Caco-2 (cell line): ENCODE results near the gene NF2. TPM values are rescaled to one million over a fixed set of nuclear protein-coding genes. Genes with fewer than 3 reads are reported as not detected.

Experiments
- BruUV-seq: library from RNA; stranded (reverse); fragments of 400-500 nt; replicated peaks from 2 replicates; lab custom pipeline; 2021; lab: Mats Ljungman, UMichigan
- CTCF ChIA-PET: fragments of 300-600 bp; sonication (Branson Sonifier 250); formaldehyde crosslinking; loops from one replicate; lab custom pipeline; 2022; ENCODE audit warnings: antibody characterized with exemption; lab: Charles Lee
- POLR2A ChIA-PET: fragments of 300-600 bp; sonication (Branson Sonifier 250); formaldehyde crosslinking; loops from one replicate; lab custom pipeline; 2022; ENCODE audit warnings: antibody characterized with exemption; lab: Charles Lee
- DNase-seq, 2 experiments: peaks; one replicate each; pipeline versions ENCODE4 v3.0.0 to v3.0.0-alpha.2; 2020 to 2022
- H3K27me3 ChIP-seq: replicated peaks from 2 replicates; pipeline ENCODE4 v1.6.0; 2011; ENCODE audit warnings: low read length; ENCODE audit not compliant: control insufficient read depth, insufficient read depth
- H3K36me3 ChIP-seq: 2 replicates; pipeline ENCODE4 v1.5.1; 2011; ENCODE audit warnings: low read length; ENCODE audit not compliant: control insufficient read depth, insufficient read depth
- H3K4me1 ChIP-seq: fragments of 250-450 bp; sonication (Bioruptor Pico); 2 replicates; pipeline ENCODE4 v1.5.1; 2020; ENCODE audit warnings: mild to moderate bottlenecking
- H3K4me3 ChIP-seq: 2 replicates; pipeline ENCODE4 v1.5.1; 2011; ENCODE audit warnings: low read depth, mild to moderate bottlenecking, control low read depth, low read length
- H3K9me3 ChIP-seq: fragments of 250-450 bp; sonication (Bioruptor Pico); 2 replicates; pipeline ENCODE4 v1.5.1; 2020; ENCODE audit warnings: mild to moderate bottlenecking, moderate library complexity
- H3K27ac Mint-ChIP-seq: one replicate; pipeline ENCODE4 v1.8.0; 2022; ENCODE audit warnings: mixed read lengths; ENCODE audit not compliant: unreplicated experiment
- H3K27me3 Mint-ChIP-seq: one replicate; pipeline ENCODE4 v1.8.0; 2022; ENCODE audit warnings: mixed read lengths; ENCODE audit not compliant: insufficient read depth, unreplicated experiment
- H3K36me3 Mint-ChIP-seq: one replicate; pipeline ENCODE4 v1.8.0; 2022; ENCODE audit warnings: mild to moderate bottlenecking, mixed read lengths; ENCODE audit not compliant: insufficient read depth, unreplicated experiment
- H3K4me1 Mint-ChIP-seq: one replicate; pipeline ENCODE4 v1.8.0; 2022; ENCODE audit warnings: low read depth, mixed read lengths; ENCODE audit not compliant: unreplicated experiment
- H3K4me3 Mint-ChIP-seq: one replicate; pipeline ENCODE4 v1.8.0; 2022; ENCODE audit warnings: mild to moderate bottlenecking, moderate library complexity, mixed read lengths; ENCODE audit not compliant: unreplicated experiment
- H3K9me3 Mint-ChIP-seq: one replicate; pipeline ENCODE4 v1.8.0; 2022; ENCODE audit warnings: mixed read lengths; ENCODE audit not compliant: unreplicated experiment
- CTCF ChIP-seq, 2 experiments: fragments of 200-600 bp in 1 of 2; IDR thresholded peaks; 1 replicate in 1 of 2; 2 replicates in 1 of 2; pipeline versions ENCODE4 v1.5.1 to v1.8.0; 2011 to 2022; ENCODE audit warnings: antibody characterized with exemption in 1 of 2, control low read depth in 1 of 2, inconsistent platforms in 1 of 2, low read depth in 1 of 2, low read length in 1 of 2, mild to moderate bottlenecking in 1 of 2, moderate library complexity in 1 of 2; ENCODE audit not compliant: insufficient read depth in 1 of 2, severe bottlenecking in 1 of 2, unreplicated experiment in 1 of 2
- intact Hi-C: fragments of 100-400 bp; cut with micrococcal nuclease; formaldehyde crosslinking; loops from one replicate; pipeline ENCODE4 v1.10.0; 2022; ENCODE audit not compliant: unreplicated experiment
- total RNA-seq: library from RNA; stranded (reverse); gene quantifications from 2 replicates; pipeline ENCODE4 v1.2.3, GENCODE V29; 2022

Gene NF2
- total RNA-seq, 1 experiment from 2014 or later, result 53.2 TPM

- ChIA-PET POLR2A (no interaction called here), CTCF (no interaction called here)
- H3K36me3 ChIP-seq, result no peaks in the 10 kb centered on the region
- H3K27me3 ChIP-seq, result no peaks in the 10 kb centered on the region
- Mint-ChIP-seq H3K4me1 (no peaks in the 10 kb centered on the region), H3K4me3 (no peak overlapping the region), H3K36me3 (no peaks in the 10 kb centered on the region), H3K27ac (no peak overlapping the region), H3K9me3 (no peaks in the 10 kb centered on the region), H3K27me3 (no peaks in the 10 kb centered on the region)
- intact Hi-C loops, result no loop called here
- H3K4me1 ChIP-seq, result peaks cover 4% of the 10 kb centered on the region; the same call in 1 of the 2 replicates
- no peak for TF ChIP-seq CTCF (IDR thresholded peaks at IDR 0.05; ENCODE audit: insufficient read depth in 1 of 2, low read depth in 1 of 2, low read length in 1 of 2, severe bottlenecking in 1 of 2, unreplicated experiment in 1 of 2)
- no TSS peak for BruUV-seq
- H3K4me3 ChIP-seq, result no peak overlapping the region
- H3K9me3 ChIP-seq, result no peaks in the 10 kb centered on the region
- no peak for DNase-seq
These were observed 131.4 kb downstream of the NF2 start for GRCh38 chr22:29734838-29735237.

DNA sequence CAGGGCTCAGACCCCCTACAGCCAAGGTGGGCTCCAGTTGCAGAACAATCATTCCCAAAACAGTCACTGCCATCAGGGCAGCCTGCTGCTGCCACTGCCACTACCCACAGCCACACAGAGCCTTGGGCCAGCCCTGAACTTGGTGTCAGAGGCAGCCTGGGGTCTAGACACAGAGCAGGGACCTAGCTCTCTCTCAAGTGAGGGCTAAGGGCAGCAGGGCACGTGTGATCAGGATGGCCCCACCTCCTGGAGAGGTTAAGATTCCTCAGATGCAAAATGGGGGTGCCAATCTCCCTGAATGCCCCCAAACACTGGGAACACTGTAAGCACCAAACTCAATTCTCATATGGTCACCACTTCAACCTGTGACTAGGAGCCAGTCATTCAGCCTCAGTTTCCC lies 132.0 kb downstream of the NF2 start:
- DNase-seq, result no peak
- Mint-ChIP-seq H3K4me1 (no peaks in the 10 kb centered on the region), H3K27ac (no peak overlapping the region), H3K36me3 (no peaks in the 10 kb centered on the region), H3K27me3 (no peaks in the 10 kb centered on the region), H3K4me3 (no peak overlapping the region), H3K9me3 (no peaks in the 10 kb centered on the region)
- ChIA-PET POLR2A (no interaction called here), CTCF (no interaction called here)
- H3K27me3 ChIP-seq, result no peaks in the 10 kb centered on the region
- no peaks in the 10 kb centered on the region for H3K36me3 ChIP-seq
- peaks cover 4% of the 10 kb centered on the region; the same call in 1 of the 2 replicates for H3K4me1 ChIP-seq
- H3K9me3 ChIP-seq, result no peaks in the 10 kb centered on the region
- no peak for TF ChIP-seq CTCF (IDR thresholded peaks at IDR 0.05; ENCODE audit: insufficient read depth in 1 of 2, low read depth in 1 of 2, low read length in 1 of 2, severe bottlenecking in 1 of 2, unreplicated experiment in 1 of 2)
- no TSS peak for BruUV-seq
- intact Hi-C loops, result no loop called here
- H3K4me3 ChIP-seq, result no peak overlapping the region

DNA sequence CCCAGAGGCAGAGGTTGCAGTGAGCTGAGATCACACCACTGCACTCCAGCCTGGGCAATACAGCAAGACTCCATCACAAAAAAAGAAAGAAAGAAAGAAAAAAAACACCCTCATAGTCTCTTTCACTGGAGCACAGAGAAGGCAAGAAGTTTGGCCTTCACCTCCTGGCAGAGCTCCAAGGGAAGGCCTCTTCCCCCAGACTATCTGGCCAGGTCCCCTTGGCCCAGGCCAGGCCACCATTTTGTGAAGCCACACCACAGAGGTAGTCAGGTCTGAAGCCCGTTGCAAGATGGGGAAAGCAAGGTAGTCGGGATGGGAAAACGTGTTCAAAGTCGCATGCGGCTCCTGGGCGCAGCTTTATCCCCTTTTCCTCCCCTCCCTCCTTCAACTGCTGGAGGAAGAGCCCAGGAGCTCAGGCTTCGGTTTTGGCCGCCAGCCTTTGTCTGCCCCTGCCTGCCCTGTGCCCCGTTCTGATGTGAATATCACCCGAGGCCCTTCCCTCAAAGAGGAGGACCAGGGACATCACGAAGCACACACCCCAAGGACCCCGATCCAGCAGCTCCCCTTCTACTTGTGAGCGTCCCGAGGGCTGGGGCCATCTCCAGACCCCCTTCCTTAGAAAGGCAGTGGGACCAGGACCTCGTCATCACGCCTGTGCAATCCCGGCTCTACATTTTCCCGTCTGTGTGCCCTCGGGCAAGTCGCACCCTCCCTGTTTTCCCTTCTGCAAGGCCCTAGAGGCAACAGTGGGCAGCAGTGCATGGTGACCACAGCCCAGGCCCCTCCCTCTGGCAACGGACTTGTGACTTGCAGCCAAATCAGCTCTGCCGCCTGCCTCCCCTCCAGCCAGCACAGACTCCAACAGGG lies 134.1 kb downstream of the NF2 start:
- no peaks in the 10 kb centered on the region for H3K9me3 Mint-ChIP-seq
- H3K36me3 Mint-ChIP-seq, result no peaks in the 10 kb centered on the region
- ChIA-PET CTCF (no interaction called here), POLR2A (interaction anchor here (0.5 kb wide), 1 partner anchor 96 kb away, joined by 3 read pairs; no protein-coding TSS in a partner anchor)
- no peaks in the 10 kb centered on the region for H3K4me1 Mint-ChIP-seq
- Histone ChIP-seq H3K27me3 (no peaks in the 10 kb centered on the region), H3K9me3 (no peaks in the 10 kb centered on the region), H3K4me1 (no peaks in the 10 kb centered on the region), H3K36me3 (no peaks in the 10 kb centered on the region), H3K4me3 (no peak overlapping the region)
- TF ChIP-seq CTCF (IDR thresholded peaks at IDR 0.05; ENCODE audit: insufficient read depth in 1 of 2, low read depth in 1 of 2, low read length in 1 of 2, severe bottlenecking in 1 of 2, unreplicated experiment in 1 of 2), result no peak
- no peaks in the 10 kb centered on the region for H3K27me3 Mint-ChIP-seq
- H3K27ac Mint-ChIP-seq, result no peak overlapping the region
- no peak for DNase-seq
- intact Hi-C loops, result no loop called here
- BruUV-seq, result no TSS peak
- H3K4me3 Mint-ChIP-seq, result no peak overlapping the region
